KMS-11 (cell line): ENCODE results near the gene TM9SF3.

Source experiments
- H2AFZ ChIP-seq: fragments of 200-600 bp; sonication (generic); 2 replicates; pipeline ENCODE4 v1.6.1; 2016; ENCODE audit warnings: antibody characterized with exemption, mixed run types, low read depth
- H3K27ac ChIP-seq: fragments of 200-600 bp; sonication (generic); 2 replicates; pipeline ENCODE4 v1.6.1; 2016; ENCODE audit warnings: mild to moderate bottlenecking, mixed run types
- H3K27me3 ChIP-seq: fragments of 200-600 bp; sonication (generic); 2 replicates; pipeline ENCODE4 v1.6.1; 2017; ENCODE audit warnings: mild to moderate bottlenecking, low read depth, mixed run types, moderate library complexity; ENCODE audit not compliant: insufficient read depth
- H3K36me3 ChIP-seq: fragments of 200-600 bp; sonication (generic); 2 replicates; pipeline ENCODE4 v1.6.1; 2017; ENCODE audit warnings: mild to moderate bottlenecking, mixed run types; ENCODE audit not compliant: insufficient read depth
- H3K4me1 ChIP-seq: fragments of 200-600 bp; sonication (generic); 2 replicates; pipeline ENCODE4 v1.6.1; 2016; ENCODE audit warnings: mild to moderate bottlenecking, low read depth, mixed run types; ENCODE audit not compliant: poor library complexity, severe bottlenecking
- H3K4me2 ChIP-seq: fragments of 200-600 bp; sonication (generic); 2 replicates; pipeline ENCODE4 v1.7.0; 2016; ENCODE audit warnings: mild to moderate bottlenecking, mixed run types
- H3K4me3 ChIP-seq: fragments of 200-600 bp; sonication (generic); IDR thresholded peaks from 2 replicates; pipeline ENCODE4 v1.6.1; 2017; ENCODE audit warnings: low read depth, low read length, mixed read lengths; ENCODE audit not compliant: insufficient read depth
- H3K79me2 ChIP-seq: fragments of 200-600 bp; sonication (generic); 2 replicates; pipeline ENCODE4 v1.6.1; 2016; ENCODE audit warnings: low read depth, mixed run types; ENCODE audit not compliant: insufficient read depth
- H3K9ac ChIP-seq: fragments of 200-600 bp; sonication (generic); 2 replicates; pipeline ENCODE4 v1.6.1; 2016; ENCODE audit warnings: mild to moderate bottlenecking, mixed run types
- H4K20me1 ChIP-seq: fragments of 200-600 bp; sonication (generic); 2 replicates; pipeline ENCODE4 v1.6.1; 2016; ENCODE audit warnings: mild to moderate bottlenecking, mixed run types; ENCODE audit not compliant: insufficient read depth
- TF ChIP-seq, protein P1 (sequence below): fragments of 200-600 bp; sonication (generic); conservative IDR thresholded peaks from 2 replicates; pipeline ENCODE4 v1.6.1; 2017; ENCODE audit warnings: low read depth, mild to moderate bottlenecking, antibody characterized with exemption, low read length, moderate library complexity, mixed read lengths

The TM9SF3 gene

DNA sequence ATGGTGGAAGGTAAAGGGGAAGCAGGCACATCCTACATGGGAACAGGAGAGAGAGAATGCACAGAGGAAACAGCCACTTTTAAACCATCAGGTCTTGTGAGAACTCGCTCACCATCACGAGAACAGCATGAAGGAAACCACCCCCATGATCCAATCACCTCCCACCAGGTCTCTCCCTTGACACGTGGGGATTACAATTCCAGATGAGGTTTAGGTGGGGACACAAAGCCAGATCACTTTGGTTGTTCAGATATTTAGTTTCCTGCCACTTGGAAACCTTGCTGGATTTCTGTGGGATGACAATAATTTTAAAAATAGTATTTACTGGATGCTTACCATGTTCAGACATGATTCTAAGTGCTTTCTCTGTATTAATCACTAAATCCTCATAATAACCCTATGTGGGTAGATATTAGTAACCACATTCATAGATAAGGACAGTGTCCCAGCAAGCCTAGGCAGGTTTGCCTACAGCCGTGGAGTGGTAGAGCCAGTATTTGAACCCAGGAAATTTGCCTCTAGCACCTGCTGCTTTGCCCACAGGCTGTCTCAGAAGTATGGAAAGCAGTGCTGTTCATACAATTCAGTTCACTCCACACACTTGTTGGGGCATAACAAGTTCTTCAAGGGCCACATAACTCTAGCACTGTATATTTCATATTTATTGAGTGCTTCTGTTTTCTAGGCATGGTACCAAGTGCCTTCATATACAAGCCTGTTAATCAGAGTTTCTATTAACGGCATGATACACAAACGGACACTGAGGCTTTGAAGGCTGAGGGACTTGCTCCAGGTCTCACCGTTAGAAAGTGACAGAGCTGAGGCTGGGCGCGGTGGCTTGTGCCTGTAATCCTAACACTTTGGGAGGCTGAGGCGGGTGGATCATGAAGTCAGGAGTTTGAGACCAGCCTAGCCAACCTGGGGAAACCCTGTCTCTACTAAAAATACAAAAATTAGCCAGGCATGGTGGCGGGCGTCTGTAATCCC is 81.4 kb downstream of the TM9SF3 start:
- Histone ChIP-seq H3K27me3 (no peaks in the 10 kb centered on the region), H4K20me1 (no peaks in the 10 kb centered on the region), H3K36me3 (no peaks in the 10 kb centered on the region), H3K79me2 (no peaks in the 10 kb centered on the region), H3K4me1 (no peaks in the 10 kb centered on the region), H3K9ac (no peak overlapping the region), H2AFZ (no peak overlapping the region), H3K4me2 (no peak overlapping the region), H3K27ac (no peak overlapping the region), H3K4me3 (no peak overlapping the region)
- TF ChIP-seq, protein P1, sequence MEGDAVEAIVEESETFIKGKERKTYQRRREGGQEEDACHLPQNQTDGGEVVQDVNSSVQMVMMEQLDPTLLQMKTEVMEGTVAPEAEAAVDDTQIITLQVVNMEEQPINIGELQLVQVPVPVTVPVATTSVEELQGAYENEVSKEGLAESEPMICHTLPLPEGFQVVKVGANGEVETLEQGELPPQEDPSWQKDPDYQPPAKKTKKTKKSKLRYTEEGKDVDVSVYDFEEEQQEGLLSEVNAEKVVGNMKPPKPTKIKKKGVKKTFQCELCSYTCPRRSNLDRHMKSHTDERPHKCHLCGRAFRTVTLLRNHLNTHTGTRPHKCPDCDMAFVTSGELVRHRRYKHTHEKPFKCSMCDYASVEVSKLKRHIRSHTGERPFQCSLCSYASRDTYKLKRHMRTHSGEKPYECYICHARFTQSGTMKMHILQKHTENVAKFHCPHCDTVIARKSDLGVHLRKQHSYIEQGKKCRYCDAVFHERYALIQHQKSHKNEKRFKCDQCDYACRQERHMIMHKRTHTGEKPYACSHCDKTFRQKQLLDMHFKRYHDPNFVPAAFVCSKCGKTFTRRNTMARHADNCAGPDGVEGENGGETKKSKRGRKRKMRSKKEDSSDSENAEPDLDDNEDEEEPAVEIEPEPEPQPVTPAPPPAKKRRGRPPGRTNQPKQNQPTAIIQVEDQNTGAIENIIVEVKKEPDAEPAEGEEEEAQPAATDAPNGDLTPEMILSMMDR: no peak

DNA sequence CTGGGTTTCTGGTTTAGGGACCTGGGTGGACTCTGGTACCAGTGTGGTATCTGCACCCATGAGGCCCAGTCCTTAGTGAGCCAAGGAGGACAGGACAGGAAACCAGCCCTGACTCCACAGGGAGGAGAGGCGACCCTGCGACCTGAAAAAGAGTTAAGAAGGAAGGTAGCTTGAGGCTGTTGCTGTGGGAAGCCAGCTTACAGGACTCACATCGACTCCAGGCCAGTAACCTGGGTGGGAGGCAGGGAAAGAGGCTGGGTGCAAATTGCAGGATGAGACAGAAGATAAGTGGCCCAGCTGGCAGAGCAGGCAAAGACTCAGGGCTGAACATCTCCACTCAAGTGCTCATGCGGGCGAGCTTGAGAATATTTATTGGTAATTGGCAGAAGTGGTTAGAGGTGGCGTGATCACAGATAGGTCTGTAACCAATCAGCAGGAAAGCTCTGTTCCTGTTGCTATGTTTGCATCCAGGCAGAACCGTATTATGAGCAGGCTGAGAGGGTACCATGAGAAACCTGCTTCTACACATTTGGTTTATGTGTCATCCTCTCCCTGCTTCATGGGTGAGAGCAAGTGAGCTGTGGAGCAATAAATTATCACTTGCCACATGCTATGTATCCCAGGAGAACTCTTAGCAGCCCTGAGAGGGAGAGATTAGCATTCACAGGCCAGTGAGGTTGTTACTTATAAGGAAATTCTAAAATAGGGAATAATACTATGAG is 84.1 kb downstream of the TM9SF3 start:
- Histone ChIP-seq H3K27me3 (no peaks in the 10 kb centered on the region), H3K4me3 (no peak overlapping the region), H4K20me1 (no peaks in the 10 kb centered on the region), H2AFZ (no peak overlapping the region), H3K9ac (no peak overlapping the region), H3K79me2 (no peaks in the 10 kb centered on the region), H3K4me1 (no peaks in the 10 kb centered on the region), H3K27ac (no peak overlapping the region), H3K4me2 (no peak overlapping the region), H3K36me3 (no peaks in the 10 kb centered on the region)
- TF ChIP-seq, protein P1: no peak

DNA sequence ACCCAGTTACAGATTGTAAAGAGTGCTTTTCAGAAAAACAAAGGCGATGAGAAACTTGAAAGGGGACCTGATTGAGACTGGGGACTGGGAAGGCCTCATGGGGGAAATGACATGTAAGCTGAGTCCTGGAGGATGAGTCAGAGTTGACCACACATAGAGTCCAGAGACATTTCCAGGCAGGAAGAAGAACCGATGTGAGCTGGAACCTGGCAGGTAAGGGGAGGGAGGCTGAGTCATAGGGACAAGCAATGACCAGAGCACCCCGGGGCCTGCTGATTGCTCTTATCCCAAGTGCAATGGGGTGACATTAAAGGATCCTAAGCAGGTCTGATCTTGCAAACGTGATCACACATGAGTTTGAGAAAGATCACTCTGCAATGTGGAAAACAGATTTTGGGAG is 84.8 kb downstream of the TM9SF3 start:
- Histone ChIP-seq H3K4me2 (no peak overlapping the region), H3K27ac (no peak overlapping the region), H4K20me1 (no peaks in the 10 kb centered on the region), H3K9ac (no peak overlapping the region), H3K4me1 (no peaks in the 10 kb centered on the region), H3K4me3 (no peak overlapping the region), H3K36me3 (no peaks in the 10 kb centered on the region), H2AFZ (no peak overlapping the region), H3K79me2 (no peaks in the 10 kb centered on the region), H3K27me3 (no peaks in the 10 kb centered on the region)
- TF ChIP-seq, protein P1: no peak

DNA sequence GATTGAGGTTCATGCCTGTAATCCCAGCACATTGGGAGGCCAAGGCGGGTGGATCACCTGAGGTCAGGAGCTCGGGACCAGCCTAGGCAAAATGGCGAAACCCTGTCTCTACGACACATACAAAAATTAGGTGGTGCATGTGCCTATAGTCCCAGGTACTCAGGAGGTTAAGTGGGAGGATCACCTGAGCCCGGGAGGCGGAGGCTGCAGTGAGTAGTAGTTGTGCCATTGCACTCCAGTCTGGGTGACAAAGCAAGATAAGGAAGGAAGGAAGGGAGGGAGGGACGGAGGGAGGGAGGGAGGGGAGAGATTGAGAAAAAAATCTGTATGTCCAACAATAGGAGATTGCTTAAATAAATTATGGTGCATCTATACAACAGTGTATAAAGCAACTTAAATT is 86.3 kb downstream of the TM9SF3 start:
- H3K36me3 ChIP-seq: no peaks in the 10 kb centered on the region
- no peak overlapping the region for H3K4me2 ChIP-seq
- TF ChIP-seq, protein P1: no peak
- no peaks in the 10 kb centered on the region for H4K20me1 ChIP-seq
- H3K27ac ChIP-seq: no peak overlapping the region
- H2AFZ ChIP-seq: no peak overlapping the region
- H3K79me2 ChIP-seq: no peaks in the 10 kb centered on the region
- no peaks in the 10 kb centered on the region for H3K27me3 ChIP-seq
- H3K9ac ChIP-seq: no peak overlapping the region
- no peak overlapping the region for H3K4me3 ChIP-seq
- H3K4me1 ChIP-seq: no peaks in the 10 kb centered on the region
